ENCODE data around the gene PSIP1.
A peak's percentile ranks its signal among the peaks of the same experiment; 100 is the strongest.

The PSIP1 gene

GRCh38 chr9:15510789-15511575 is at the start of gene PSIP1:
PSIP1 (minus strand) TSS chr9:15510970; CDS start chr9:15510188, 782 bp downstream.
- TF ChIP-seq, protein P1, sequence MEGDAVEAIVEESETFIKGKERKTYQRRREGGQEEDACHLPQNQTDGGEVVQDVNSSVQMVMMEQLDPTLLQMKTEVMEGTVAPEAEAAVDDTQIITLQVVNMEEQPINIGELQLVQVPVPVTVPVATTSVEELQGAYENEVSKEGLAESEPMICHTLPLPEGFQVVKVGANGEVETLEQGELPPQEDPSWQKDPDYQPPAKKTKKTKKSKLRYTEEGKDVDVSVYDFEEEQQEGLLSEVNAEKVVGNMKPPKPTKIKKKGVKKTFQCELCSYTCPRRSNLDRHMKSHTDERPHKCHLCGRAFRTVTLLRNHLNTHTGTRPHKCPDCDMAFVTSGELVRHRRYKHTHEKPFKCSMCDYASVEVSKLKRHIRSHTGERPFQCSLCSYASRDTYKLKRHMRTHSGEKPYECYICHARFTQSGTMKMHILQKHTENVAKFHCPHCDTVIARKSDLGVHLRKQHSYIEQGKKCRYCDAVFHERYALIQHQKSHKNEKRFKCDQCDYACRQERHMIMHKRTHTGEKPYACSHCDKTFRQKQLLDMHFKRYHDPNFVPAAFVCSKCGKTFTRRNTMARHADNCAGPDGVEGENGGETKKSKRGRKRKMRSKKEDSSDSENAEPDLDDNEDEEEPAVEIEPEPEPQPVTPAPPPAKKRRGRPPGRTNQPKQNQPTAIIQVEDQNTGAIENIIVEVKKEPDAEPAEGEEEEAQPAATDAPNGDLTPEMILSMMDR (IDR thresholded peaks at IDR 0.05; ENCODE audit: insufficient read depth, low read depth, low read length, missing control alignments): no peak
- H3K4me3 ChIP-seq (ENCODE audit: low read depth, low read length): peak within 1 kb of the TSS; percentile 84
- peak; percentile 96 for DNase-seq (ENCODE audit: low read depth)

- H3K4me3 ChIP-seq (ENCODE audit: low read depth, low read length): peak overlapping the region; percentile 92
- DNase-seq (ENCODE audit: low read depth): no peak
- TF ChIP-seq, protein P1 (IDR thresholded peaks at IDR 0.05; ENCODE audit: insufficient read depth, low read depth, low read length, missing control alignments): no peak
Measured at GRCh38 chr9:15553528-15553898, 42.7 kb upstream of the PSIP1 start.

DNA sequence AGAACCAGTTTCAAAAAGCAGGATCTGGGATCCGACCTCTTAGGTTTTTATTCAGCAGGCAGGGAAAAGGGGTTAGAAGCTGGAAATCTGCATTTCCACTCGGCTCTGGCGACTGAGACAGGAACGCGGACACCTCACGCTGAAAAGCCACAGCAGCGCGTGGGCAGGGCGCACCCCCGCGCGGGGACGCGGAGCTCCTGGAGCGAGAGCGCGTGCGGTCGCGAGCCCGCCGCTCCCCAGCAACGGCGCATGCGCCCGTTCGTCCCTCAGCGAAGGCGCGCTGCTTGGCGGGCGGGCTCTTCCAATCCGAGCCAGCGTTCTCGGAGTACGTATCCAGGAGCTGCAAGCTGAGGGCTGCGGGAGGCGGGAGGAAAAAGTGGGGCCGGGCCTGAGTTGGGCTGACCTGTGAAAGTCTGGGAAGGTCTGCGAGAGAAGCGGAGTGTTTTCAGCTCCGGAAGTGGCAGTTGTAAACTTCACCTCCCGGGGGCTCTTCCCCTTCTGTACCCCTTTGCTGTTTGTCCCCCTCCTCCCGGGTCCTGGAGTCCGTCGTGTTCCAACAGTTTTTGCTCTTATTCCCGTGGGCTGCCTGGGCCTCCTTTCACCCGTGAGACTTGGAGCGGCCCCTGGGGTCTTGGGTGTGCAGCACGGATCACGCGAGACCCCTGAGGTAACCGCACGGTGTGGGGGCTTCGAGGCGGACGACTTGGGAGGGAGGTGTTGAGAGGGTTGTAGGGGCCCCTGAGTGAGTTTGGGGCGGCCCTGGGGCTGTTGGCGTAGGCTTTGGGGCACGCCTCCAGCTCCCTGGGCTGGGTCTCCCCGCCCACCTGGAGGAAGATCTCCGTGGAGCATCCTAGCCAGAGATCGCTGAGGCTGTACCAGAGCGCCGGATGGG is 42.1 kb upstream of the PSIP1 start, which contains the start of gene CCDC171:
TSS of gene CCDC171 (plus strand) at position 408 of the 892 bp plus-strand sequence. CDS start 11,046 bp downstream, outside the sequence.
- peak within 1 kb of the TSS; percentile 92 for H3K4me3 ChIP-seq (ENCODE audit: low read depth, low read length)
- peak; percentile 97 for DNase-seq (ENCODE audit: low read depth)
- TF ChIP-seq, protein P1 (IDR thresholded peaks at IDR 0.05; ENCODE audit: insufficient read depth, low read depth, low read length, missing control alignments): peak; percentile 2

DNA sequence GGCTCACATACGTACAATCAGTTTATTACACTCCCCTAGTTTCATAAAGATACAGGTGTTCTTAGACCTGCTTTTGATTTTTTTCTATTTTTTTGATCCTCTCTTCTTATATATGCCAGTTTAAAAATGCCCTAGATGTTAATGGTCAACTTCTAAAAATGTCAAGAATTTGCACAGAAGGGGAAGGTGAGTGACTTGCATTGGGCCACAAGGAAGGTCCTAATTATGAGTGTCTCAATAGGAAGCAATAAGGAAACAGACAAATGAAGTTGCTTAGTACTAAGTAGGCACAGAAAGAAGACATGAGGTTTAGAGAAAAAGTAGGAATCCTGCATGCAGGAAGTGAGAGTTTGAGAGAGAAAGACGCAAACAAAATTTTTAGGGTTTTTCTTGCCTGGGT is 38.8 kb upstream of the PSIP1 start:
- DNase-seq (ENCODE audit: low read depth): no peak
- no peak overlapping the region for H3K4me3 ChIP-seq (ENCODE audit: low read depth, low read length)
- TF ChIP-seq, protein P1 (IDR thresholded peaks at IDR 0.05; ENCODE audit: insufficient read depth, low read depth, low read length, missing control alignments): no peak

- TF ChIP-seq, protein P1 (IDR thresholded peaks at IDR 0.05; ENCODE audit: insufficient read depth, low read depth, low read length, missing control alignments): no peak
- no peak overlapping the region for H3K4me3 ChIP-seq (ENCODE audit: low read depth, low read length)
- DNase-seq (ENCODE audit: low read depth): no peak
Measured at GRCh38 chr9:15543047-15543813, 32.5 kb upstream of the PSIP1 start.

GRCh38 chr9:15542624-15543023 is 31.9 kb upstream of the PSIP1 start:
- no peak for DNase-seq (ENCODE audit: low read depth)
- TF ChIP-seq, protein P1 (IDR thresholded peaks at IDR 0.05; ENCODE audit: insufficient read depth, low read depth, low read length, missing control alignments): no peak
- H3K4me3 ChIP-seq (ENCODE audit: low read depth, low read length): no peak overlapping the region

All from GM12865 (cell line).